ENCODE results near the gene IDH3G. TPM values are rescaled to one million over a fixed set of nuclear protein-coding genes. Genes with fewer than 3 reads are reported as not detected.

IDH3G gene
- total RNA-seq, 6 donors from 2014 or later: 43.5 to 98.5 (median 57.4) TPM

GRCh38 chrX:153807976-153808375, 13.8 kb upstream of the IDH3G start:
- DNase-seq: peak in 1 of 2 donors; percentile 48
- H3K27ac ChIP-seq: no peak overlapping the region
- TF ChIP-seq EP300 (IDR thresholded peaks at IDR 0.05) (no peak), POLR2AphosphoS5 (IDR thresholded peaks at IDR 0.05) (no peak), POLR2A (IDR thresholded peaks at IDR 0.05) (no peak), CTCF (IDR thresholded peaks at IDR 0.05) (no peak)
- H3K36me3 ChIP-seq: no peaks in the 10 kb centered on the region
- peaks cover 0 to 7% (median 0%) of the 10 kb centered on the region in 4 donors for H3K27me3 ChIP-seq
- ATAC-seq (ENCODE audit: low FRiP score in 2 of 2): no peak
- peaks cover 0 to 13% (median 0%) of the 10 kb centered on the region in 4 donors for H3K9me3 ChIP-seq
- no peak overlapping the region for H3K4me3 ChIP-seq
- 91 to 94% methylated on average over 6 to 19 of the region's 19 CpGs for whole genome bisulfite sequencing, 2 donors
- H3K4me1 ChIP-seq: no peaks in the 10 kb centered on the region

- no peaks in the 10 kb centered on the region for H3K4me1 ChIP-seq
- H3K4me3 ChIP-seq: no peak overlapping the region
- 87% methylated on average over 23 of the region's 28 CpGs; no CpG with 5 or more reads in 1 of the 2 donors for WGBS, 2 donors
- DNase-seq: peak in 1 of 2 donors; percentile 45
- H3K27ac ChIP-seq: no peak overlapping the region
- peaks cover 0 to 7% (median 0%) of the 10 kb centered on the region in 4 donors for H3K27me3 ChIP-seq
- TF ChIP-seq POLR2A (IDR thresholded peaks at IDR 0.05): no peak
- peaks cover 0 to 13% (median 0%) of the 10 kb centered on the region in 4 donors for H3K9me3 ChIP-seq
- no peaks in the 10 kb centered on the region for H3K36me3 ChIP-seq
- no peak for ATAC-seq (ENCODE audit: low FRiP score in 2 of 2)
Observed at GRCh38 chrX:153806999-153807575, 12.9 kb upstream of the IDH3G start.

- TF ChIP-seq EP300 (IDR thresholded peaks at IDR 0.05) (no peak), CTCF (IDR thresholded peaks at IDR 0.05) (no peak), POLR2A (IDR thresholded peaks at IDR 0.05) (no peak), POLR2AphosphoS5 (IDR thresholded peaks at IDR 0.05) (no peak)
- DNase-seq: no peak
- Histone ChIP-seq H3K9me3 (peaks cover 0 to 13% (median 0%) of the 10 kb centered on the region in 4 donors), H3K27ac (no peak overlapping the region), H3K4me1 (no peaks in the 10 kb centered on the region), H3K36me3 (no peaks in the 10 kb centered on the region), H3K4me3 (no peak overlapping the region), H3K27me3 (peaks cover 0 to 7% (median 0%) of the 10 kb centered on the region in 4 donors)
- no peak for ATAC-seq (ENCODE audit: low FRiP score in 2 of 2)
- WGBS, 2 donors: 81 to 96% methylated on average over 4 to 13 of the region's 13 CpGs
Observed at GRCh38 chrX:153805436-153805835, 11.3 kb upstream of the IDH3G start.

GRCh38 chrX:153804621-153805020, 10.4 kb upstream of the IDH3G start:
- Histone ChIP-seq H3K4me3 (no peak overlapping the region), H3K36me3 (no peaks in the 10 kb centered on the region), H3K9me3 (peaks cover 0 to 13% (median 0%) of the 10 kb centered on the region in 4 donors), H3K4me1 (no peaks in the 10 kb centered on the region), H3K27me3 (peaks cover 0 to 5% (median 0%) of the 10 kb centered on the region in 4 donors), H3K27ac (no peak overlapping the region)
- peak in 1 of 2 donors; percentile 44 for DNase-seq
- no peak for TF ChIP-seq CTCF (IDR thresholded peaks at IDR 0.05)
- TF ChIP-seq POLR2AphosphoS5 (IDR thresholded peaks at IDR 0.05): no peak
- TF ChIP-seq EP300 (IDR thresholded peaks at IDR 0.05): no peak
- TF ChIP-seq POLR2A (IDR thresholded peaks at IDR 0.05): no peak
- no peak for ATAC-seq (ENCODE audit: low FRiP score in 2 of 2)
- 93% methylated on average over 18 of the region's 25 CpGs; no CpG with 5 or more reads in 1 of the 2 donors for WGBS, 2 donors

- Histone ChIP-seq H3K9me3 (peaks cover 0 to 13% (median 0%) of the 10 kb centered on the region in 4 donors), H3K27ac (no peak overlapping the region), H3K4me3 (no peak overlapping the region), H3K4me1 (no peaks in the 10 kb centered on the region), H3K36me3 (peaks cover 0 to 4% (median under 1%) of the 10 kb centered on the region in 4 donors), H3K27me3 (peaks cover 0 to 5% (median 0%) of the 10 kb centered on the region in 4 donors)
- WGBS, 2 donors: 93% methylated on average over 34 of the region's 34 CpGs; no CpG with 5 or more reads in 1 of the 2 donors
- ATAC-seq (ENCODE audit: low FRiP score in 2 of 2) (no peak), DNase-seq (no peak)
- TF ChIP-seq CTCF (IDR thresholded peaks at IDR 0.05): no peak
- TF ChIP-seq EP300 (IDR thresholded peaks at IDR 0.05): no peak
- no peak for TF ChIP-seq POLR2AphosphoS5 (IDR thresholded peaks at IDR 0.05)
- TF ChIP-seq POLR2A (IDR thresholded peaks at IDR 0.05): no peak
Observed at GRCh38 chrX:153804100-153804595, 10.0 kb upstream of the IDH3G start.

Measured in upper lobe of left lung (tissue), 6 donors.